Measurements from ENCODE around the gene SNTB2.
"Not testable (repeated sequence)": the region's sequence is repeated elsewhere in the genome, so short reads cannot be mapped to it uniquely, and the experiment has no call there.

SNTB2 gene

DNA sequence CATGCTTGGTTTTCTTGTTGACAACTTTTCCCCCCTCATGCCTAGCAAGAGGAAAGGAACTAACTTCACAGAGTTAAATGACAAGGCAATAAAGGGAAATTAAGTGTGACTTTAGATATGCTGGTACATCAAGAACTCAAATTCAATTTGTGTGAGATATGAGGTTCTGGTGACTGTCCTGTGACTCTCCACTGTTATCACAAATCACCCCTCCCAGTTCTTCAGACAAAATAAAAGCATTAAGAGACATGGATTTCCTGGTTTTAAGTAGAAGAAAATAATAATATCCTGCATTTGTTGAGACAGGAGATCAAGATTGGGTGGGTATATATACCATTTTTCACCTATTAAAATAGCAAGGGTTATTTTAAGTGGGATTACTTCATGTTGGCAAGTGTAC lies 46.2 kb downstream of the SNTB2 start:
- no peak for DNase-seq (ENCODE audit: low spot score)

DNA sequence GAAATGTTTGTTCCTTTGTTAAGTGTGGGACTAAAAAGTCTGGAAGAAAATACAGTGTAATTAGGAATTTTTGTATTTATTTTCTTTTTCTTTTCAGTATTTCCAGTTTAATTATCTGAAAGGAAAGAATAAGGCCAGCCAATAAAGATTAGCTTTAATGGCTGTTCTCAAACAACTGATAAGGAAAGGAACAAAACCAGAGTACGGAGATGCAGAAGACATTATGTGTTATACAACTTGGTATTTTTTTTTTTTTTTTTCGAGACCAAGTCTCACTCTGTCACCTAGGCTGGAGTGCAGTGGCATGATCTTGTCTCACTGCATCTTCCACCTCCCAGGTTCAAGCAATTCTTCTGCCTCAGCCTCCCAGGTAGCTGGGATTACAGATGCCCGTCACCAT lies 47.5 kb downstream of the SNTB2 start:
- DNase-seq (ENCODE audit: low spot score): no peak

DNA sequence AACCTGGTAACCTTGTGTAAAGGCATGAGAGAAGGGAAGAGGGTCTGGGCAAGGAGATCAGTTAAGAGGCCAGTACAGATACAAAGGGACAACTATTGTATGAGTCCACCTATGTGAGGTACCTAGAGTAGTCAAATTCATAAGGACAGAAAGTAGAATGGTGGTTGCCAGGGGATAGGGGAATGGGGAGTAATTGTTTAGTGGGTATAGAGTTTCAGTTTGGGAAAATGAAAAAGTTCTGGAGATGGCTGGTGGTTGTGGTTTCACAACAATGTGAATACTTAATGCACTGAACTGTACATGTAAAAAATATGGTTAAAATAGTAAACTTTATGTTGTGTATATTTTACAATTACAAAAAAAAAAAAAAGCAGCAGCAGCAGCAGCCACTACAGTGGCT lies 49.4 kb downstream of the SNTB2 start:
- no peak for DNase-seq (ENCODE audit: low spot score)

DNA sequence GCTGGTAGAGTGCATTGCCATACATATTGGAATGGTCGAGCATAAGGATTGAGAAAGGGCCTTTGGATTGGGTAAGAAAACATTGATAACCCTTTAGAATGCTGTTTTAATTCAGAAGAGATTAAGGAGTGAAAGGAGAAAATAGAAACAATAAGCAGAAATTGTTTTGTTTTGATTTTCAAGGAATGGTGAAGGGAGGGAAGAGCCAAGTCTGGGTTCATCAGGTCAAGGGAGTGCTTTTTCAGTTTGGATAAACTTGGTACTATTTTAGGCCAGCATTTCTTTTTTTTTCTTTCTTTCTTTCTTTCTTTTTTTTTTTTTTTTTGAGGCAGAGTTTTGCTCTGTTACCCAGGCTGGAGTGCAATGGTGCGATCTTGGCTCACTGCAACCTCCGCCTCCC lies 50.3 kb downstream of the SNTB2 start:
- no peak for DNase-seq (ENCODE audit: low spot score)

DNA sequence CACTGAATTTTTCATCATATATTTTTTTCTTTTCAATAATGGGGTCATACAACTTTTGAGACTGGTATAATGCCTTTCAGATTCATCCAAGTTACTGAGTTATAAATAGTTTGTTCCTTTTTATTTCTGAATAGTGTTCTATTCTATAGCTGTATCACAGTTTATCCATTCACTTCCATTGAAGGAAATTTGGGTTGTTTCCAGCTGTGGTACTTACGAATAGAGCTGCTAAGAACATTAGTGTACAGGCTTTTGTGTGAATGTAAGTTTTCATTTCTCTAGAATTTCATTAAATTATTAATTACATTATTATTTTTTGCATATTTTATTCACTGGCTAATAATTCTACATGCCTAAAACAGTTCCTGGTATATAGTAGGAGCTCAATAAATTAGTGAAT lies 52.9 kb downstream of the SNTB2 start:
- DNase-seq (ENCODE audit: low spot score): no peak

DNA sequence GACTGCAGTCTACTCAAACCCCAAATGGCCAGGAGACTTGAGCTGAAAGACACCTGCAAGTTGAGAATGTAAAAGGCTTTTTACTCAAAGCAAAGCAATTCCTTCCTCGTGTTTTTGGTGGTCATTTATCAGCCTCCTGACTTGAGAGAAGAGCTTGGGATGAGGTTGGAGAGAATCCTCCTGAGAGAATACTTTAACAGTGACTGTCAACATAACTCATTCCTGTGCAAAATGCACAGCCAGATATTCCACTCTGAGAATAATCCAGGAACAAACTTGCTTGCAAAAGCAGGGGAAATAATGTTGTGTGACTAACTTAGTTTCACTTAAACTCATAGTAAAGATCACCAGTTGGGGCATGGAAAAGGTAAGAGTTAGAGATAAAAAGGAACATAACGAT lies 53.4 kb downstream of the SNTB2 start:
- DNase-seq (ENCODE audit: low spot score): no peak

DNA sequence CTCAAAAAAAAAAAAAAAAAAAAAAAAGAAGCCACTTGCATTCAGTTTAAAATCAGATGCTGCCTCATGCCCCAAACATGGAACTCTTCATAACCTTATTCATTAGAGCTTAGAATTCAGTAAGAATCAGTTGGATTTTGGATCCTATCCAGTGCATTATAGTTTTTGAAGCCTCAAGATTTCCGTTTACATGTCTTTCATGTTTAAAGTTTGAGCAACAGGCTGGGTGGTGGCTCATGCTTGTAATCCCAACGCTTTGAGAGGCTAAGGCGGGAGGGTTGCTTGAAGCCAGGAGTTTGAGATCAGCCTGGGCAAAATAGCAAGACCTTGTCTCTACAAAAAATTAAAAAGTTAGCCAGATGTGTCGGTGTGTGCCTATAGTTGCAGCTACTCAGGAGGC lies 55.0 kb downstream of the SNTB2 start:
- no peak for DNase-seq (ENCODE audit: low spot score)

DNA sequence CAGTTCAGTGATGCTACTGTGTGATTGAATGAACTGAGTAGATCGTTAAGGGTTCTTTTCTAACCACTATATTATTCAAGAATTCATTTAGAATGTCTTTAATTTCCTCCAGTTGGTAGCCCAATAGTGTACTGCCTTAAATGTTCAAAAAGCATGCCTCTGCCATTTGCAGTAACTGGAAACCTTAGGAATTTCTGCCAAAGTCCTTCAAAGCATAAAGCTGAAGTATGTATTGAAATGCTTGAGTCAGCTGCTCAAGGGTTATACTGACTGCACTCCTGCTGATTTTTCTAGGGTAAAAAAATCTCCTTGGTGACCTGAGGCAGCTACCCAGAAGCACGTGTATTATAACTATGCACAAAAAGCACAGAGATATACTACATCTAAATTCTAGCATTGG lies 56.5 kb downstream of the SNTB2 start:
- no peak for DNase-seq (ENCODE audit: low spot score)

DNA sequence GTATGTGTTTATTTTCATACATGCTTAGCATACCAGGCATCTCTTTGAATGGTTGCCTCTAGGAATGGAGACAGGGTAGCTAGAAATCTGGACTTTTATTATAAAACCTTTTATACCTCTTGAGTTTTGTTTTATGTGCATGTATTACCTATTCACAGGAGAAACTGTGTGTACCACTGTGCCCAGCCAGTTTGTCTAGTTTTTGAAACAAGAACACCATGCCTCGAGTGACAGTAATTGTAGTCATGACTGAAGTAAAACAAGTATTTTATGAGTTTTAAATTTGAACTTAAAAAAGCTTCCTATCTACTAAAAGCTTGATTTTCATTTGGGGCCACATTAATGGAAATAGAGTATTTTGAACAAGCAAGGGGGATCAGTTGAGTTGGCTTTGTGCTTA lies 57.4 kb downstream of the SNTB2 start:
- no peak for DNase-seq (ENCODE audit: low spot score)

DNA sequence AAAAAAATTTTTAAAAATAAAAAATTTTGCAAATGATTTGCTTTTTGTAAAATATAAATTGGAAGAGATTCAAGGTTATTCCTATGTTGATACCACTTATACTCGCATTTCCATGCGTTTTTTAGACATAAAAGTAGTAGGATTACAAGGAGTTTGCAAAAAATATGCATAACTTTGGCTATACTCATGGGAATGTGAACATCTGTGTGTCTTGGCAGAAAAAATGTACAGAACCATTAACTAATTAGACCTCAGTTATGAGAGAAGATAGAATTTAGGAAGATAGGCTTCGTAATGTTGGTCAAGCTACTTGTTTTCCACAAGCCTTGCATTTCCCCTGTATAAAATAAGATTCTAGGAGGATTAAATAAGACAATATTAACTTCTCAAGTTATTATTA lies 63.1 kb downstream of the SNTB2 start:
- no peak for DNase-seq (ENCODE audit: low spot score)

DNA sequence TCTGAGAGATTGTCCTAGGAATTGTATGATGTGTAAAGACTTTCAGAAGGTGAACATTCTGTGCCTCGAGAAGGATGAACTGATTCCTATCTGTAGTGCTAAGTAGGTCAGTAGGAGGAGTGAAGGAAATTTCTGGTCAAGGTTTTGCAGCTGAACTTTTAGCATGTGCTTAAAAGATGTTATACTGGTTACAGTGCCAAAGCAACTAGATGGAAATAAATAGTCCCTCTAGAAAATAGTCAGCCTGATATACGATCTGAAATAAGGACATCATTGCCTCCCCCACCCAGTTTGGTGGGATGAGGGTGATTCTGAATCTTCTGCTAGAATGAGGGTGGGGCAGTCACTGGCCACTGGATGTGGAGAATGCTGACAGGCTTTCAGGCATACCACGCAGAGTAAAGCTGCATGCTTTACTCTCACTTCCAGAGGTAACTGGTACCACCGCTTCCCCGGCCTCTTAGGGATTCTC lies 66.9 kb downstream of the SNTB2 start:
- no peak for DNase-seq (ENCODE audit: low spot score)

DNA sequence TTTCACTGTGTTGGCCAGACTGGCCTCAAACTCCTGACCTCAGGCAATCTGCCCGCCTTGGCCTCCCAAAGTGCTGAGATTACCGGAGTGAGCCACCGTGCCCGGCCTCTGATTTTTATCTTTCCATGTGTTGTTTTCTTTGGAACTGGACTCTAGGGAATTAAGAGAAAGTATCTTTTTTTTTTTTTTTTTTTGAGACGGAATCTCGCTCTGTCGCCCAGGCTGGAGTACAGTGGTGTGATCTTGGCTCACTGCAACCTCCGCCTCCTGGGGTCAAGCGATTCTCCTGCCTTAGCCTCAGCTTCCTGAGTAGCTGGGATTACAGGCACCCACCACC lies 72.4 kb downstream of the SNTB2 start:
- DNase-seq (ENCODE audit: low spot score): not testable (repeated sequence)

DNA sequence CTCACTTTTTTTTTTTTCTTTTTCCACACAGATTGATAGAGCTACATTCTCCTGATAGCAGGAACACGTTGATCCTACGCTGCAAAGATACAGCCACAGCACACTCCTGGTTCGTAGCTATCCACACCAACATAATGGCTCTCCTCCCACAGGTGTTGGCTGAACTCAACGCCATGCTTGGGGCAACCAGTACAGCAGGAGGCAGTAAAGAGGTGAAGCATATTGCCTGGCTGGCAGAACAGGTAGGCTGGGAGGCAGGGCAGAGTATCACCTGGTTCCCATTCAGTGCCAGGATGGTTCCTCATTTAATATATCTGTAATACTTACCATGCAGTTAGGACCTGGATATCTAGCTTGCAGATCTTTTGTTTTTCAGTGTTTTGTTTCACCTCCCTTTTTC lies 73.1 kb downstream of the SNTB2 start:
- no peak for DNase-seq (ENCODE audit: low spot score)

DNA sequence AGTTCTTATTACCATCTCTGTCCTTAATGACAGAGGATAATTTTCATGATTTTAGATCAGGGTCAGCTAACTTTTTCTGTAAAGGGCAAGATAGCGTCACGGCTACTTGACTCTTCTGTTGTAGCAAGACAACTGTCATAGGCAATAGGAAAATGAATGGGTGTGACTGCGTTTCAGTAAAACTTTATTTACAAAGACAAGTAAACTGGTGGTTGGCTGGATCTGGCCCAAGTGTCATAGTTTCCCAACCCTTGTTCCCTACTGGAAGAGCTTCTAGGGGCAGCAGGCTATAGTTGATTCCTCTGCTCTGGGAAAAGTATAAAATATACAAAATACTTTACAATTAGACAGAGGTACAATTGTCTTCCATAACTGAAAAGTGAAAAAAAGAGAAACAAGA lies 73.5 kb downstream of the SNTB2 start:
- no peak for DNase-seq (ENCODE audit: low spot score)

DNA sequence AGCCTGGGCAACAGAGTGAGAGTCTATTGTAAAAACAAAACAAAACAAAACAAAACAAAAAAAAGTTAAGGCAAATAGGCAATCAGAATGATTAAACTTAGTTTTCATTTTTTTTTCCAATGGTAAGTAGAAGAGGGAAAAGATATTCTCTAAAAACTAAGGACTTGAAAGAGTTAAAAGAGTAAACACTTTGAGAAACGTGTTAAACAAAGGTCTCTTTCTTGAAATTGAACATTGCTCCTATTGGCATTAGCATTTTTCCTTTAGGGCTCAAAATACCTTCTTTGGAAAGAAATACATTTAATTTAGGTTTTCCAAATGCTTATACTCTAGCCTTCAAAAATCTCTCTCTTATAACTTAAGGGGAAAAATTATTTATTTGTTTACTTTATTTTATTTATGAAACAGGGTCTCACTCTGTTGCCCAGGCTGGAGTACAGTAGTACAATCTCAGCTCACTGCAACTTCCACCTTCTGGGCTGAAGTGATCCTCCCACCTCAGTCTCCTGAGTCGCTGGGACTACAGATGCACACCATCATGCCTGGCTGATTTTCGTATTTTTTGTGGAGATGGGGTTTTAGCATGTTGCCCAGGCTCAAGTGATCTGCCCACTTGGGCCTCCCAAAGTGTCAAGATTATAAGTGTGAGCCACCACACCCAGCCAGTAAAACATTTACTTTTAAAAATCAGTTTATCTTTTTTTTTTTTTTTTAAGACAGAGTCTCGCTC lies 79.5 kb downstream of the SNTB2 start:
- DNase-seq (ENCODE audit: low spot score): no peak

DNA sequence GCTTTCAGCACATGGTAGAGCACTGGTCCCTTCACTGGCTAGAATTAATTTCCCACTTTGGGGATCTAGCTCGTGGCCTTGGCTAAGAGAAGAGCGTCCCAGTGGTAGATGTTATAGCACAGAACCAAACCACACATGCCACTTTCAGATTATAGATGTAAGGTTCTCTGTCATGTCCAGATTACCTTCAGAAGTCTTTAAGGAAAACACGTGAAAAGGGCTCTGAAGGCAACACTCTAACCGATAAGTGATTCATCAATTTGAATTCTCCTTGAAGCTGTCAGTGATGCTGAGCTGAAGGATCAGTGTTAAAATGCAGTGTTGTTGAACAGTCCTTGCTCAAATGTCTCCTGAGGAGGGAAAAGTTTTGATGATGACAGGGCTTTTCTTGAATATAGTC lies 80.7 kb downstream of the SNTB2 start:
- DNase-seq (ENCODE audit: low spot score): no peak

DNA sequence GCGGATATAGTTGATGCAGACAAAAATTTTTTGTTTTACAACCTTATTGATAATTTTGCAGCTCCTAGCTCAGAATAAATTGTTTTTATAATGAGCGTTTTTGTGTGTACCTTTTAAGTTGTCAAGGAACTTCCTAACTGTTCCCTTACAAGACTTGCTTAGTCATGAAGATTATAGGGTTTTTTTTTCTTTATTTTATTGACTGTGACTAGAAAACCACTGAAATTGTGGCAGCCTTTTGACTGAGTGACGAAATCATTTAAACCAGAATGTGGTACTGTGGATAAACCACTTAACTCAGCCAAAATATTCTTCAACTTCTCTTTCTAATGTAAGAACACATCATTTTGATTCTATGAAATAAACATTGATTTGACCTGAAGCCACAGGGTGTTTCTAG lies 83.4 kb downstream of the SNTB2 start:
- DNase-seq (ENCODE audit: low spot score): no peak

DNA sequence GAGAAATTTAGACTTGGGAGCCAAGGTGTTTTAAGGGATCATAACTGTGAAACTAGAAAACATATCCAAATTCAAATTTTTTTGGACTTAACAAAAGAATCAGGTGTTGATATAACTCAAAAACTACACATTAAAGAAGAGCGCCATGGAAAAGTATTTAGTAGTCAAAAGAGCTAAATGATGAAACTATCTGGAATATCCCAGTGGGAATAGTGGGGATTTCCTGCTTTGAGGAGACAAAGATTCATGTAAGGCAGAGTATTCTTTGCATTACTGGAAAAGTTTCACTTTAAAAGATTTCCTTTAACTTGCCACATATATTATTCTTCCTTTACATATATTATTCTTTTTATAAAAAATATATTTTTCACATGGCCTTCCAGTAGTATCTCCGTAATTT lies 83.9 kb downstream of the SNTB2 start:
- DNase-seq (ENCODE audit: low spot score): no peak

DNA sequence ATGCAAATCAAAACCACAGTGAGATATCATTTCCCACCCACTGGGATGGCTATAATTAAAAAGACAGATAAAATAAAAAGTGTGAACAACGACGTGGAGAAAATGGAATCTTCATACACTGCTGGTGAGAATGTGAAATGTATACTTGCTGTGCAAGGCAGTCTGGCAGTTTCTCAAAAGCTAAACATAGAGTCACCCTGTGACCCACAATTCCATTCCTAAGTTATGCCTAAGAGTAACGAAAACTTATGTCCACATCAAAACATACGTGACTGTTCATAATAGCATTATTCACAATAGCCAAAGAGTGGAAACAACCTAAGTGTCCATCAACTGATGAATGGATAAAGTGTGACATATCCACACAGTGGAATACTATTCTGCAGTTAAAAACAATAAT lies 86.0 kb downstream of the SNTB2 start:
- no peak for DNase-seq (ENCODE audit: low spot score)

DNA sequence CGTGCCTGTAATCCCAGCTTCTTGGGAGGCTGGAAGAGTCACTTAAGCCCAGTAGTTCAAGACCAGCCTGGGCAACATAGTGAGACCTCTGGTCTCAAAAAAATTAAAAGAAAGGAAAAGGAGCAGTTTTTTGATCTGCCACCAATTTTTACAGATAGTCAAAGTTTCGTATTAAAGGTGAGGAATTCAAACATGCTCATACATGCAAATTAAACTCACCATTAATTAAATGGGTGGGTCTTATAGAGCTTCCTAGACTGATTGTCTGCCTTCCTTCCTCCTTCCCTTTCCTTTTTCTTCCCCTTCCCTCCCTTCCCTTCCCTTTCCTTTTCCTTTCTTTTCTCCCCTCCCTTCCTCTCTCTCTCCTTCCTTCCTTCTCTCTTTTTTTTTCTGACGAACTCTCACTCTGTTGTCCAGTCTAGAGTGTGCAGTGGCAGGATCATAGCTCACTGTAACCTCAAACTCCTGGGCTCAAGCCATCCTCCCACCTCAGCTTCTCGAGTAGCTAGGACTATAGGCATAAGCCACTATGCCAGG lies 87.8 kb downstream of the SNTB2 start:
- no peak for DNase-seq (ENCODE audit: low spot score)

DNA sequence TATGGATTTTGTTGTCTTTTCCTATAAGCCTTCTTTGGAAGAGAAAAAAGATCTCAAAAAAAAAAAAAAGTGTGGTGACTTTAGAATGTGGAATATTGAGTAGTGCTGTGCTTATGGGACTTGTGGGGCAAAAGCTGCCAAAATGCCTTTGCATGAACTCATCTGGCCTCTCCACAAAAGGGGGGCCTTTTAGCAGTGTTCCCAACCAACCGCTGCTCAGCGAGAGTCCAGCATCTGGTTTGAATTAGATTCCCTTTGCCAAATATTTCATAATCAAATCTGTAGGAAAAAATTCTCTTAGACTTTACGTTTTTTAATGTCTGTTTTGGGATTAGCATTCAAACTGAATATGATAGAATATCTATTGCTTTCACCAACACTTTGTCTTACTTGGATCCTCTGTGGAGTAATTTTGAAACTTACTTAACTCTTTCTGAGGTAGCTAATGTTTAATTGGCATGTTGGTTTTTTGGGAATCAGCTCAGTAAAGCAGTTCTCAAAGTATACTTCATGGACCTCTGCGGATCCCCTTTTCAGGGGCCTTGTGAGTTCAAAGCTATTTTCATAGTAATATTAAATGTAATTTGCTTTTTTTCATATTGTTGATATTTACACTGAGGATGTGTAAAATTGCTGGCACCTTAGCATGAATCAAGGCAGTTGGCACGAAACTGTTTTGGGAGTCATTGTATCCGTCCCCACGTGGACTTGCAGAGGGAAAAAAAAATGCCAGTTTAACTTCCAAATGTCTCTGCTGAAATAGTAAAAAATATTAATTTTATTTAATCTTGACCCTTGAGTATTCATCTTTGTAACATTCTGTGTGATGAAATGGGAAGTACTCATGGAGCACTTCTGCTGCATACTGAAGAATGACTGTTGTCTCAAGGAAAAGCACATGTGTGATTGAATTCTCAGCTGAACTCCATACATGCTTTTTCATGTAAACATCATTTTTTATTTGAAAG lies 89.5 kb downstream of the SNTB2 start:
- DNase-seq (ENCODE audit: low spot score): no peak

DNA sequence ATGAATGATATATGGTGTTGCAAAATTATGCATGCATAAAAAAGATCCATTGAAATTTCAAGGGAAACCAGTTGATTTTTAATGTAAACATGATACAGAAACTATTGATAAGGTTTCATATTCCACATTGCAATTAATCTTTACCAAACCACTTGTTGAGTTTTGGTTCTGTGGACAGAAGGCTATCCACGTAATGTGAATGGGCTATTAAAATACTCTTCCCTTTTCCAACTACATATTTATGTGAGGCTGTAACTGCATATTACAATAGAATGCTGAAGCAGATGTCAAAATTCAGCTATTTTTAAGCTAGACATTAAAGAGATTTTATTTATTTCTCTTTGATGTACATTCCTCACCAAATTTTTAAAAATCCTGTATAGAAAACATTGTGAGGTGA lies 90.4 kb downstream of the SNTB2 start:
- DNase-seq (ENCODE audit: low spot score): no peak

DNA sequence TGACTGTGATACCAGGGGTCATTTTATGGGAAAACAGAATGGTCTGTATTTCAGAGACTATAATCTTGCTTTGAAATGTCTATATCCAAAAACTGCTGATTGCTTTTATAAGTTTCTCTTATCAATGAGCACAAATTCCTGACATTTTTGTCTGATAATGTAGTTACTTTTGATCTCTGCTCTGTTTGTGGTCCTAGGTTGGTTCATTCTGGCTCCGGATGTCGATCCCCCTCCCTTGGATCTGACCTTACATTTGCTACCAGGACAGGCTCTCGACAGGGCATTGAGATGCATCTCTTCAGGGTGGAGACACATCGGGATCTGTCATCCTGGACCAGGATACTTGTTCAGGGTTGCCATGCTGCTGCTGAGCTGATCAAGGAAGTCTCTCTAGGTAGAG lies 96.9 kb downstream of the SNTB2 start:
- no peak for DNase-seq (ENCODE audit: low spot score)

Measured in SK-N-DZ (cell line).